ENCODE data around the gene CERS5. TPM values are rescaled to one million over a fixed set of nuclear protein-coding genes. Genes with fewer than 3 reads are reported as not detected.

Gene CERS5, protein sequence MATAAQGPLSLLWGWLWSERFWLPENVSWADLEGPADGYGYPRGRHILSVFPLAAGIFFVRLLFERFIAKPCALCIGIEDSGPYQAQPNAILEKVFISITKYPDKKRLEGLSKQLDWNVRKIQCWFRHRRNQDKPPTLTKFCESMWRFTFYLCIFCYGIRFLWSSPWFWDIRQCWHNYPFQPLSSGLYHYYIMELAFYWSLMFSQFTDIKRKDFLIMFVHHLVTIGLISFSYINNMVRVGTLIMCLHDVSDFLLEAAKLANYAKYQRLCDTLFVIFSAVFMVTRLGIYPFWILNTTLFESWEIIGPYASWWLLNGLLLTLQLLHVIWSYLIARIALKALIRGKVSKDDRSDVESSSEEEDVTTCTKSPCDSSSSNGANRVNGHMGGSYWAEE
- total RNA-seq = 10 to 100 TPM; 38.6 to 38.7 TPM

DNA sequence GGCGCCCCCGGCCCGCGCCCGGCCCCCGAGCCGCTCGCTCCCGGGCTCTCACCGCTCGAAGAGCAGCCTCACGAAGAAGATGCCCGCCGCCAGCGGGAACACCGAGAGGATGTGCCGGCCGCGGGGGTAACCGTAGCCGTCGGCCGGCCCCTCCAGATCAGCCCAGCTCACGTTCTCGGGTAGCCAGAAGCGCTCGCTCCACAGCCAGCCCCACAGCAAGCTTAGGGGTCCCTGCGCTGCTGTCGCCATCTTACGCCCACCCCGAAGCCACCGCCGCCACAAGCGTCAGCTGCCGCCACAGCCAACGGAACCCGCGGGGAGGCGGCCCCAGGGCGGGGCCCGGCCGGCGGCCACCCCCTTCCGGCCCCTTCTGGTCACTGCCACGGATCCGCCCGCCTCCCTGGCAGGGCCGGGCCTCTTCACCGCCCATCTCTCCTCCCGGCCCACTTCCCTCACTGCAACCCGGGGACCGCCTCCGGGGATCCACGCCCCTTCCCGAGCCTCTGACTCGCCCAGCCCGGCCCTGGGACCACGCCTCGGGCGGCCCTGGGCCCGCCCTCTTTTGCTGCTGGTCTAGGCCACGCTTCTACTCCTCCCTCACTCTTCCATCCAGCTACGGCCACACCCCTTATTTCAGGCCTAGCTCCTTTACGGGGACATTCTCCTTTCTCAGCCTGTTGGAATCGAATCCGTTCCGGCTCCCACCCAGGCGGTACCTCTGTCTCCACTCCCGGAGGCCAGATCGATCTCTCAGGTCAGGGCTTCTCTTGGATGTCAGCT, at the start of gene CERS5:
Gene CERS5, minus strand, starts transcription at position 321 of the 780 bp plus-strand sequence. Its CDS starts 72 bp downstream, at position 249.

DNA sequence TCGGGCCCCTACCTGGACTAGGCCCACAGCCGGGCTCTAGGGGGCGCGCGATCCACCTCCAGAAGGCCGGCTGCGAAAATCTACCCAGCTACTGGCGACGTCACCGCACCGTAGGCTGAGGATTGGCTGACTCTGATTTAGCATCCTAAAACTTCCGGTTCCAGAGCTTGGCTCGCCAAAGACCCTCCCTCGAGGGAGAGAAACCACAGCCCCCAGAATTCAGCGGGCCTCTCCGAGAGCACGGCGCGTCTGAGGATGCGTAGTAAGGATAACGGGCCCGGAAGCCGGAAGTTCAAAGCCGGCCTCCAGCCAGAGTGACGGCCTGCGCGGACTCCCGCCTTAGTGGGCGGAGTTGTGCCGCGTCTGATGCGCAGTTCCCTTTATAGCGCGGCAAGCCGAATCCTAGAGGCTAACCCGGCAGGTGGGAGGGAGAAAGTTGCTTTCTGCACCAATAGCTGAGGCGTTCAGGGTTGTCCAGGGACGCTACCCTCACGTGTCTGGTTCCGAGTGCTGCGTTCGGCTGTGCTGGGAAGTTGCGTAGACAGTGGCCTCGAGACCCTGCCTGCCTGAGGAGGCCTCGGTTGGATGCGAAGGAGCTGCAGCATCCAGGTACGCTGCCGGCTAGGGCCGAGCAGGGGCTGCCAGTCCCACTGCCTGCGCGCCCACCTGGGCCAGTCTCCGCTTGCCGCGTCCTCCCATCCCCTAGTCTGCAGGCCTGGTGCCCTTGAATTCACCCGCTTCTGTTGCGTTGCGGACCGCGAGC, 55.3 kb downstream of the CERS5 start, which contains the start of gene COX14:
Gene COX14, plus strand, starts transcription at position 544 of the 763 bp plus-strand sequence. CDS start 7,808 bp downstream, outside the sequence.

DNA sequence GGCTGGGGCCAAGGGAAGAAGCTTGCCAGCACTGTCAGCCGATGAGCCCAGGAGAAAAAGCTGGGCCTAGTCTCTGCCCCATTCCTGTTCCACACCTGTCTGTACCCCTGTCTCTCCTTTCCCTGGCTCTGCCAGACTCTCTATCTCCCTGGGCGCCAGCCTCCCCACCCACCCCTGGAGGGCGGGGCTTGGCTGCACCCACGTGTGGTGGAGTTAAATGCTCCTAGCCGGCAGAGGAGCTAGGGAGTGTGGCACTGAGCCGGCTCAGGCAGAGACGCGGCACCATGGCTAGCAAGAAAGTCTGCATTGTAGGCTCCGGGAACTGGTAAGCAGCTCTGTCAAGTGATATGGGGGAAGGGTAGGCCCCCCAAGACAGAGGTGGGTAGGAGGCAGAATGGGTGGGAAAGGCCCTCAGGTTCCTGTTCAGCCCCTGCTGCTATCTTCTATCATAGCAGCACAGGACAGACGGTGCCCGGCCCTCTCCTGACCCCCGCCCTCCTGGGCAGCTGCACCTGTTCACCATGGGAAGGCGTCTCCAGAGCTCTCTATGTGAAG, 63.3 kb downstream of the CERS5 start, which contains the start of gene GPD1:
Gene GPD1, plus strand, starts transcription at position 242 of the 555 bp plus-strand sequence. Its CDS starts 43 bp downstream, at position 285.

DNA sequence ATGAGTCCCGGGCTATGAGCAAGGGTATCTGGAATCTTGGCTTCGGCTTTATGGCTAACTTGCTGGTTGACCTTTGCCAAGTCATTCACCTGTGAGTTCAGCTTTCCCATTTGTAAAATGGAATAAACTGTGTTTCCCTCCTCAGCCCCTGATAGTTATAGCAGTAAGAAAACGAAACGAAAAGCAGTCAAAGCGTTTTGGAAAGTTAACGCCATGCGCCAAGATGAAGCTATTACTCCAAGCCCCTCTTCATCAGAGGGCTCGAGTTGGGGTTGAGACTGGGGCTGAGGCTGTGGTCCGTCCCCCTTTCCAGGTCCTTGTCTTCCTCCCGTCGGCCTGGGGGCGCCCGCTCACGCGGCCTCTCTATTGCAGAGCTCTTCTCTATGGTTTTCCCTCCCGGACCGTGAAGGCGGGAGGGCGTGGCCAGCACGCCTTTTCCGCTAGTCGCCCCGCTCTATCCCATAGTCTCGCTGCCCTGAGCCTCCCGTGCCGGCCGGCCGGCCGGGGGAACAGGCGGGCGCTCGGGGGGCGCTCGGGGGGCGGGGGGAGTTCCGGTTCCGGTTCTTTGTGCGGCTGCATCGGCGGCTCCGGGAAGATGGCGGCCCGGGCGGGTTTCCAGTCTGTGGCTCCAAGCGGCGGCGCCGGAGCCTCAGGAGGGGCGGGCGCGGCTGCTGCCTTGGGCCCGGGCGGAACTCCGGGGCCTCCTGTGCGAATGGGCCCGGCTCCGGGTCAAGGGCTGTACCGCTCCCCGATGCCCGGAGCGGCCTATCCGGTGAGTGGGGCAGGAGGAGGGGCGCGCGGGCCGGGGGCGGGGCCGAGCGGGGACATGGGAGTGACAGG, 82.2 kb downstream of the CERS5 start, which contains the start of gene SMARCD1:
Gene SMARCD1, plus strand, starts transcription at position 568 of the 840 bp plus-strand sequence. Its CDS starts 28 bp downstream, at position 596.

Other genes starting within 250 kb of the CERS5 start
- not detected for gene AQP2, start 216.6 kb downstream of the CERS5 start, total RNA-seq
- not detected for gene AQP5, start 205.5 kb downstream of the CERS5 start, total RNA-seq
- gene AQP6, start 194.4 kb downstream of the CERS5 start, total RNA-seq = not detected
- 100 to 1,000 TPM; 129 to 130 TPM for gene RACGAP1, start 141.9 kb downstream of the CERS5 start, total RNA-seq
- gene ASIC1, start 109.8 kb downstream of the CERS5 start, total RNA-seq = 1 to 10 TPM; 3.1 to 4.1 TPM
- gene SMARCD1, start 82.0 kb downstream of the CERS5 start, total RNA-seq = 10 to 100 TPM; 54.6 to 55.8 TPM
- under 1 TPM; 0.20 to 0.24 TPM for gene GPD1, start 63.4 kb downstream of the CERS5 start, total RNA-seq
- 10 to 100 TPM; 47.4 to 50.9 TPM for gene COX14, start 55.1 kb downstream of the CERS5 start, total RNA-seq
- 1 to 10 TPM; 8.1 to 8.9 TPM for gene LIMA1, start 116.2 kb upstream of the CERS5 start, total RNA-seq
- not detected for gene FAM186A, start 229.2 kb upstream of the CERS5 start, total RNA-seq
- gene LARP4, start 233.5 kb upstream of the CERS5 start, total RNA-seq = 10 to 100 TPM; 40.0 to 48.3 TPM

Data from activated naive CD4-positive, alpha-beta T cell treated with anti-CD3 and anti-CD28 coated beads, Interleukin-2, amount 10 ng/mL, durations not matched to agents 5 hours and 36 hours (primary cell).